ENCODE data around the gene TRMT10C. TPM values are rescaled to one million over a fixed set of nuclear protein-coding genes. Genes with fewer than 3 reads are reported as not detected.

Gene TRMT10C
- total and polyA plus RNA-seq, 9 of the 15 experiments (the other 6 are each of a cell fraction or from before 2014, with no cell fraction given), result 48.6 to 106 (median 63.9) TPM

GRCh38 chr3:101529816-101530685 lies 31.6 kb upstream of the TRMT10C start (continued):
- TF ChIP-seq JUND (IDR thresholded peaks at IDR 0.05; ENCODE audit: borderline replicate concordance, low read depth, low read length) (peak; percentile 69; the same call in 1 of the 2 replicates), JUND (tag; IDR thresholded peaks at IDR 0.05; ENCODE audit: borderline replicate concordance, low read depth, low read length) (peak; percentile 57; the same call in 2 of the 3 replicates), NBN (IDR thresholded peaks at IDR 0.05; ENCODE audit: low read depth) (peak; percentile 89; the same call in 1 of the 2 replicates), IRF2 (CRISPR knock-in tag; IDR thresholded peaks at IDR 0.05) (no peak), ZNF197 (CRISPR knock-in tag; IDR thresholded peaks at IDR 0.05; ENCODE audit: low read depth) (peak; percentile 78; the same call in 1 of the 2 replicates), GATAD2A (IDR thresholded peaks at IDR 0.05) (no peak), ZNF583 (CRISPR knock-in tag; IDR thresholded peaks at IDR 0.05) (peak; percentile 72; the same call in 1 of the 2 replicates), PHB2 (IDR thresholded peaks at IDR 0.05; ENCODE audit: low read depth) (peak; percentile 87; the same call in 1 of the 2 replicates), CTBP1 (IDR thresholded peaks at IDR 0.05; ENCODE audit: borderline replicate concordance) (peak; percentile 89; the same call in 1 of the 2 replicates), AFF1 (IDR thresholded peaks at IDR 0.05; ENCODE audit: low read depth in 1 of 2, partially characterized antibody in 2 of 2) (peak; percentile 25 to 55), MAX (CRISPR knock-in tag; IDR thresholded peaks at IDR 0.05) (0 out of 2 replicates have a peak, but pooled peaks have one; percentile 17), ZBTB1 (CRISPR knock-in tag; IDR thresholded peaks at IDR 0.05; ENCODE audit: borderline replicate concordance, low read depth) (no peak), CBX1 (IDR thresholded peaks at IDR 0.05; ENCODE audit: low read depth) (0 out of 2 replicates have a peak, but pooled peaks have one; percentile 47), TRIM28 (IDR thresholded peaks at IDR 0.05) (peak; percentile 87), STAT5A (IDR thresholded peaks at IDR 0.05; ENCODE audit: borderline replicate concordance, low read length) (peak; percentile 93), CREB5 (CRISPR knock-in tag; IDR thresholded peaks at IDR 0.05) (no peak), EGR1 (conservative IDR thresholded peaks at IDR 0.05) (peak; percentile 67), ARID4B (CRISPR knock-in tag; IDR thresholded peaks at IDR 0.05) (no peak)
